HCT116 (cell line): ENCODE data around the gene DMWD. TPM values are rescaled to one million over a fixed set of nuclear protein-coding genes. Genes with fewer than 3 reads are reported as not detected.

Experiments used
- MAX ChIP-seq: IDR thresholded peaks from 2 replicates; pipeline ENCODE4 v1.6.1; 2012
- total RNA-seq: library from RNA; stranded (reverse); gene quantifications from one replicate; pipeline ENCODE4 v1.2.1, GENCODE V29; 2021; ENCODE audit not compliant: unreplicated experiment

Gene DMWD
- total RNA-seq, 1 experiment from 2014 or later: 56.8 TPM

GRCh38 chr19:45733160-45733810, 59.4 kb downstream of the DMWD start, which contains the start of gene MEIOSIN (continued):
- TF ChIP-seq MAX: no peak

Other genes starting within 250 kb of the DMWD start
- 11.1 TPM for gene OPA3, start 208.0 kb downstream of the DMWD start, total RNA-seq
- gene GPR4, start 190.6 kb downstream of the DMWD start, total RNA-seq: 0.10 TPM
- gene EML2, start 153.4 kb downstream of the DMWD start, total RNA-seq: 131 TPM
- gene GIPR, start 124.6 kb downstream of the DMWD start, total RNA-seq: 14.1 TPM
- 927 TPM for gene SNRPD2, start 100.9 kb downstream of the DMWD start, total RNA-seq
- gene QPCTL, start 100.2 kb downstream of the DMWD start, total RNA-seq: 19.5 TPM
- 31.7 TPM for gene FBXO46, start 61.9 kb downstream of the DMWD start, total RNA-seq
- gene MEIOSIN, start 59.4 kb downstream of the DMWD start, total RNA-seq: 2.1 TPM
- 18.3 TPM for gene SIX5, start 23.6 kb downstream of the DMWD start, total RNA-seq
- gene DMPK, start 10.4 kb downstream of the DMWD start, total RNA-seq: 52.5 TPM
- 0.57 TPM for gene RSPH6A, start 22.5 kb upstream of the DMWD start, total RNA-seq
- 117 TPM for gene SYMPK, start 70.3 kb upstream of the DMWD start, total RNA-seq
- gene FOXA3, start 71.5 kb upstream of the DMWD start, total RNA-seq: 5.8 TPM
- 33.9 TPM for gene IRF2BP1, start 93.3 kb upstream of the DMWD start, total RNA-seq
- gene MYPOP, start 109.8 kb upstream of the DMWD start, total RNA-seq: 10.8 TPM
- gene NANOS2, start 121.9 kb upstream of the DMWD start, total RNA-seq: not detected
- 2.5 TPM for gene NOVA2, start 181.0 kb upstream of the DMWD start, total RNA-seq
- 12.2 TPM for gene CCDC61, start 202.6 kb upstream of the DMWD start, total RNA-seq
- not detected for gene PGLYRP1, start 230.2 kb upstream of the DMWD start, total RNA-seq
- not detected for gene IGFL4, start 248.2 kb upstream of the DMWD start, total RNA-seq